DLD1 (cell line): Measurements from ENCODE around the gene SIK2.
"Not testable (repeated sequence)": the region's sequence is repeated elsewhere in the genome, so short reads cannot be mapped to it uniquely, and the experiment has no call there.

Source experiments
- in situ Hi-C: cut with HindIII; loops from 2 replicates; pipeline ENCODE4 v1.10.0; 2017; ENCODE audit warnings: low sequenced_read_pairs

The SIK2 gene

DNA sequence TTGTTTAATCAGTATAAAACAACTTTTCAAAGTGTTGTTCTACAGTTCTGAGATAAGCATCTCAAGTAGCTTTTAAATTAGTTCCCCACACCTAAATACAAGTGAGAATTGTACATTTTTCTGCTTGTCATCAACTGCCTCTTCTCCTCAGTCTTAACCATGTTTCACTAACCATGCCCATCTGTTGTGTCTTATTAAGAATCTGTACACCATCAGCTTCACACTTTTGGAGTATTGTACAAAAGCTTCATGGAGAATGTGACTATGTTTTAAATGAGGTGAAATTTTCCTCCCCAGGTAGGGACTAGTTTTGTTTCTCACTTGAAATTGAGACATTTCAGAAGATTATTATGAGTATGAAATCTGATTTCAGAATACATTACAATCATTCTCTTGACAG is 52.4 kb downstream of the SIK2 start:
- in situ Hi-C loops, result no loop called here

DNA sequence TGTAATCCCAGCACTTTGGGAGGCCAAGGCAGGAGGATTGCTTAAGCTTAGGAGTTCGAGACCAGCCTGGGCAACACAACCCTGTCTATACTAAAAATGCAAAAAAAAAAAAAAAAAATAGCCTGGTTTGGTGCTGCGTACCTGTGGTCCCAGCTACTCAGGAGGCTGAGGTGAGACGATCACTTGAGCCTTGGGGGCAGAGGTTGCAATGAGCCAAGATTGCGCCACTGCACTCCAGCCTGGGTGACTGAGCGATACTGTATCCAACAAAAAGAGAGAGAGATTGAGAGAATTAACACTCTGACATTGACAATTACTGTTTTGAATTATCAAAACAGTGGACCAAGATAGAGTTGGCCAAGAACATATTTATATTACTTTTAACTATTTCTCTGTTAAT is 53.7 kb downstream of the SIK2 start:
- in situ Hi-C loops, result no loop called here

GRCh38 chr11:111657905-111658304 is 55.7 kb downstream of the SIK2 start:
- in situ Hi-C loops, result not testable (repeated sequence)

- in situ Hi-C loops, result not testable (repeated sequence)
These were observed 56.2 kb downstream of the SIK2 start for GRCh38 chr11:111658493-111658892.

DNA sequence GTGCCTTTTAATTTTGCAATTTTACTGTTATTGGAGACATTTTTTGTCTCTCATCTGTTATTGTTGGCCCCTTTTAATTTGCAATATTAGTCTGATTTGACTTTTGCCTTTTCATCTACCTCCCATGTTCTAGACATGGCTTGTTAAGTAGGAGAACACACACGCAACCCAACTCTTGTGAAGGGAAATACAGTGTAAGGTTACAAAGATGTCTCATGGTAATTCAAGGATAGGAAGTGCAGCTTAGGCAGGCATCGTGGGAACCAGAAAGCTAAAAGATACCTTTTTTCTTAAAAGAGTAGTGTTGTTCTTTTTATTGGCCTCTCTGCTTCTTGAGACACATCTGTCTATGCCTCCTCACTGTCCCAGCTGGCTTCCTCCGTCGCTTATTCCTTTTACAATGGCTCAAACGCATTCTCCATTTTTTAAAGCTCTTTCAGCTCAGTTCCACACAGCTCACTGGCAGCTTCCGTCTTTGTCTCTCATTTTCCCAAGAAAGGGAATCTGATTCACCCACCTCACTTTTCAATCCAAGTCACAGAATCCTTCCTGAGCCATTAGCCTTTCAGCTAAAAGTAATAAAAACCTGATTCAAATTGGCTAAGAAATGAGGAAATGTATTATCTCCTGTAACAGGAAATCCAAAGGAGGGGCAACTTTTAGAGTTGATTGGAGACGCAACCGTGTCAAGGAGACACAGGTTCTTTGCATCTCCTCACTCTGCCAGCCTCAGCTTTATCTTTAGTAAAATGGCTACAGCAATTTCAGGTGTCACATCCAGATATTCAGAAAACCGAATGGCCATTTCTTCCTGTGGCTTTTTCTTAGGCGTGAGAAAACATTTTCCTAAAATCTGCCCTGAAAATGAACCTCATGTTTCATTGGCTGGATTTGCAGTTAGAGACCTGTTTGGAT is 57.2 kb downstream of the SIK2 start:
- in situ Hi-C loops, result no loop called here

GRCh38 chr11:111660822-111661221 is 58.6 kb downstream of the SIK2 start:
- in situ Hi-C loops, result no loop called here

- in situ Hi-C loops, result no loop called here
These were observed 61.6 kb downstream of the SIK2 start for GRCh38 chr11:111663820-111664219.

DNA sequence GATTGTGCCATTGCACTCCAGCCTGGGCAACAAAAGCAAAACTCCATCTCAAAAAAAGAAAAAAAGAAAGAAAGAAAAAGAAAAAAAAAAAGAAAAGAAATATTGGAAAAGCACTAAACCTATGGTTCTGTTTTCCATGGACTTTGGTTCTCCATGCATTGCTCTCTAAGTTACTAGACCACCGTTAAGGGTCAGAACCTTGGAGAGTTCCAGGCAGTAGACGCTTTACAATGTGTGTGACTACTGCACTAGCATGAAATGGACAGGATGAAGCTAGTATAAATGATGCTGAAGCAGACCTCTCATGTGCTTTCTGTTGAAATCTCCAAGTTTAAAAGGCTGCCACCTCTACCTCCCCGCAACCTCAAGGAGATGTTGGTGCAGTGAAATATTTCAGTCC is 63.5 kb downstream of the SIK2 start:
- in situ Hi-C loops, result no loop called here

GRCh38 chr11:111668980-111669379 is 66.7 kb downstream of the SIK2 start:
- in situ Hi-C loops, result no loop called here

- in situ Hi-C loops, result no loop called here
These were observed 69.1 kb downstream of the SIK2 start for GRCh38 chr11:111671383-111671782.

DNA sequence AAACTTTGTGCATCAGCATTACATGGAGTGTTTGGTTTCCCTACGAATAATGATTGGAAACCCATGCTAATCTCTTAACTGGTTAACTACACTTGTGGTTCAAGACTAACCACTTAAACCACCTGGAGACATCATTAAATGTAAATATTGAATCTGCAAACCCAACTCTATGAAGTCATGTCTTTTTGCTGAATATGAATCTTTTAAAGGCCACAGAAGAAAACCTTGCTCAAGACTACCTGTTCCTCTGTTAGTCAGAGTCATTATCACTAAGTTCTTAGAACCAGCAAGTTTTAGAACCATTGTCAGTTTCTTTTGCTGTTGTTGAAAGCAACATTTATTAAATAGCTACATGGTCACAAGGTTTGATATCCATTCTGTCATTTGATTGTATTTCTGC is 70.7 kb downstream of the SIK2 start:
- in situ Hi-C loops, result no loop called here

- in situ Hi-C loops, result no loop called here
These were observed 72.7 kb downstream of the SIK2 start for GRCh38 chr11:111674941-111675340.

DNA sequence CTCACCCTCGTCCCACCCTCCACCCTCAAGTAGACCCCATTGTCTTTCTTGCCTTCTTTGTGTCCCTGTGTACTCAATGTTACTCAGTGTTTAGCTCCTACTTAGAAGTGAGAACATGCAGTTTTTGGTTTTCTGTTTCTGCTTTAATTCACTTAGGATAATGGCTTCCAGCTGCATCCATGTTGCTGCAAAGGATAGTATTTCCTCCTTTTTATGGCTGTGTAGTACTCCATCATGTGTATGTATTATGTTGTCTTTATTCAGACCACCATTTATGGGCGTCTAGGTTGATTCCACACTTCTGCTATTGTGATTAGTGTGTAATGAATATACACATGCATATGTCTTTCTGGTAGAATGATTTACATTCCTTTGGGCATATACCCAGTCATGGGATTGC is 73.6 kb downstream of the SIK2 start:
- in situ Hi-C loops, result no loop called here

- in situ Hi-C loops, result no loop called here
These were observed 74.8 kb downstream of the SIK2 start for GRCh38 chr11:111676878-111677585.

- in situ Hi-C loops, result no loop called here
These were observed 78.4 kb downstream of the SIK2 start for GRCh38 chr11:111680486-111681175.

DNA sequence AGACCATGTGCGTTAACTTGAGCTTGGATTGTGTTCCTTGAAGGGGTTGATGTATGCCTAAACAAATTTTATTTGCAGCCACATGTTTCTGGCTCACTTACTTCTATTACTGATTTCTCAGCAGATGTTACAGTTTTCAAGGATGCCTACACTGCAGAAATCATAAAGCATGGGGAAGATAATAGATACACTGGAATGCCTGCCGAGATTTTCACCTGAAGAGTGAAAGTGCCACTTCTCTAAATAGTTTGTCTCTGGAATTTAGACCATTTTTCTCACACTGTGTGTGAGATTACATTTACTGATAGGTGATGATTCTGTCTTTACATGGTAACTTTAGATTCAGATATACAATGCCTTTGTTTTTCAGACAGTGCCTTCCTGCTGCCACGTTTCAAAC is 81.6 kb downstream of the SIK2 start:
- in situ Hi-C loops, result no loop called here

GRCh38 chr11:111684251-111684650 is 82.0 kb downstream of the SIK2 start:
- in situ Hi-C loops, result no loop called here

DNA sequence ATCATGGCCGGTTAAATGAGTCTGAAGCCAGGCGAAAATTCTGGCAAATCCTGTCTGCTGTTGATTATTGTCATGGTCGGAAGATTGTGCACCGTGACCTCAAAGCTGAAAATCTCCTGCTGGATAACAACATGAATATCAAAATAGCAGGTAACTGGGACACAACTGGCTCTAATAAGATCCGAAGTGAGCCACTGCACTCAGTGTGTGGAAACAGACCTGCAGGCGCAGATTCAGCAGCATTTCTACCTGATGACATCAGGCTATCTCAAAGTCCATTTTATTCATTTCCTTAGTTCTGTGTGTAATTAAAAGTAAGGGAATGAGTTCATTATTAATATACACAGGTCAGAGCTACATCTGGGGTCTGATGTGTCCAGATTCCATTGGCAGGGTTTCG is 85.8 kb downstream of the SIK2 start:
- in situ Hi-C loops, result no loop called here

DNA sequence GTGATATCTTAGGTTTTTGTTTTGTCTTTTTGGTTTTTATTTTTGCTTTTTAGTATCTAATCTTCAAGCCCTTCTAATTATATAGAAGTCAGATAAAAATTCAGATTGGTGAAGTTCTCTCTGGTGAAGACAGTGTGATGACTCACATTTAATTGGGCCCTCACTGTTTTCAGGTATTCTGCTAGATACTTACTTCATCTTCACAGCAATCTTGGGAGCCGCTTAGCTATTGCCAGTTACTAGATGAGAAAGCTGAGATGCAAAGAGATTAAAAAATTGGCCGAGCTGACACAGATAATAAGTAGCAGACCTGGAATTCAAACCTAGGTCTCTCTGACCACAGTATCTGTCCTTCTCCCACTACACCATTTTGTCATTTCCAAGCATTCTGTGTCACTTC is 88.9 kb downstream of the SIK2 start:
- in situ Hi-C loops, result no loop called here

- in situ Hi-C loops, result no loop called here
These were observed 89.5 kb downstream of the SIK2 start for GRCh38 chr11:111691741-111692140.

DNA sequence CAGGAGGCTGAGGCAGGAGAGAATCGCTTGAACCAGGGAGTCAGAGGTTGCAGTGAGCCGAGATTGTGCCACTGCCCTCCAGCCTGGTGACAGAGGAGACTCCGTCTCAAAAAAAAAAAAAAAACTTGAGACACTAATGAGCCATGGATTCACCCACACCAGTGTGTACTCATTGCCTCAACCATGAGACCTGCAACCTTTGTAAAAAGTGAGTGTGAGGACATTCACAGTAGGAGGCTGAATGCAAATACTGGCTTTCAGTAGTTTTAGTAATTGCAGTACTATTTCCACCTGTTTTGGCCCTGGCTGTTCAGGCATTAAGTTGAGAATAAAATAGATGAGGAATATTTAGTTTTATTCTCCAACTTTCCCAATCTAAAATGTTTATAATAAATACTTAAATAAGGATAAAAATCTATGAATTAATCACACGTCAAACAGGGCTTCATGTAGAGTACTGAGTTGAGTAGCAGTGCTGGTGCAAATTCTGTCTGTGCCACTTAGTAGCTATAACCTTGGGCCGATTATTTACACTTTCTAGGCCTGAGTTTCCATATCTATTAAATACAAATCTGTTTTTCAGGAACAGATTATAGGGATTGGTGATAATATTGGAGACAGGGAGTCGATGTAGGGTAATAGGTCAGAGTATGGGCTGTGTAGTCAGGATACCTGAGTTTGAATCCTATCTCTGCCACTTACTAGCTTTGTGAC is 91.1 kb downstream of the SIK2 start:
- in situ Hi-C loops, result no loop called here
